Breast epithelium (tissue), 4 donors: Measurements from ENCODE around the gene SEC61G. TPM values are rescaled to one million over a fixed set of nuclear protein-coding genes. Genes with fewer than 3 reads are reported as not detected.

ENCODE experiments used
- DNase-seq, 2 donors: peaks; one replicate each; pipeline ENCODE4 v3.0.0-alpha.2; 2019; ENCODE audit warnings: low spot score in 2 of 2
- H3K27ac ChIP-seq, 2 donors: fragments of 200-600 bp; sonication (generic) in 1 of 2; one replicate each; pipeline ENCODE4 v1.5.1; 2016 to 2019; ENCODE audit warnings: mild to moderate bottlenecking in 1 of 2
- H3K27me3 ChIP-seq, 2 donors: fragments of 200-600 bp; sonication (generic) in 1 of 2; one replicate each; pipeline versions ENCODE4 v1.5.1 to v1.6.0; 2017 to 2019; ENCODE audit warnings: control low read depth in 1 of 2, mild to moderate bottlenecking in 1 of 2
- H3K36me3 ChIP-seq: fragments of 200-600 bp; one replicate; pipeline ENCODE4 v1.5.1; 2019
- H3K4me1 ChIP-seq, 2 donors: fragments of 200-600 bp; sonication (generic); one replicate each; pipeline ENCODE4 v1.5.1; 2016 to 2019; ENCODE audit warnings: control low read depth in 1 of 2
- H3K4me3 ChIP-seq, 3 donors: fragments of 200-600 bp; sonication (generic); 1 replicate in 2 of 3; 2 replicates in 1 of 3; pipeline ENCODE4 v1.5.1; 2016 to 2019; ENCODE audit warnings: mild to moderate bottlenecking in 3 of 3, moderate library complexity in 2 of 3
- H3K9me3 ChIP-seq, 2 donors: fragments of 200-600 bp; sonication (generic) in 1 of 2; one replicate each; pipeline ENCODE4 v1.5.1; 2016 to 2019; ENCODE audit warnings: control low read depth in 1 of 2
- POLR2A ChIP-seq: fragments of 450-650 bp; IDR thresholded peaks from one replicate; pipeline ENCODE4 v1.6.1; 2016; ENCODE audit warnings: antibody characterized with exemption, mild to moderate bottlenecking, moderate library complexity
- POLR2AphosphoS5 ChIP-seq, 3 donors: sonication (generic); formaldehyde crosslinking; IDR thresholded peaks; one replicate each; pipeline ENCODE4 v1.6.1; 2017; ENCODE audit warnings: antibody characterized with exemption in 3 of 3
- intact Hi-C: fragments of 100-400 bp; cut with DNase I; formaldehyde crosslinking; loops from one replicate; pipeline ENCODE4 v1.15.1; 2023; ENCODE audit warnings: low total_unique reads
- total RNA-seq, 3 donors: library from RNA; depleted of rRNA; stranded (reverse); fragments of >200 nt; gene quantifications; one replicate each; pipeline ENCODE4 v1.1.0, GENCODE V29; 2016
- TF ChIP-seq, protein P1 (sequence below), 3 donors: fragments of 450-650 bp; IDR thresholded peaks; one replicate each; pipeline ENCODE4 v1.5.1; 2016 to 2017; ENCODE audit warnings: antibody characterized with exemption in 3 of 3, mild to moderate bottlenecking in 3 of 3, moderate library complexity in 3 of 3

SEC61G gene
- total RNA-seq, 3 donors from 2014 or later: 192 to 238 (median 194) TPM

DNA sequence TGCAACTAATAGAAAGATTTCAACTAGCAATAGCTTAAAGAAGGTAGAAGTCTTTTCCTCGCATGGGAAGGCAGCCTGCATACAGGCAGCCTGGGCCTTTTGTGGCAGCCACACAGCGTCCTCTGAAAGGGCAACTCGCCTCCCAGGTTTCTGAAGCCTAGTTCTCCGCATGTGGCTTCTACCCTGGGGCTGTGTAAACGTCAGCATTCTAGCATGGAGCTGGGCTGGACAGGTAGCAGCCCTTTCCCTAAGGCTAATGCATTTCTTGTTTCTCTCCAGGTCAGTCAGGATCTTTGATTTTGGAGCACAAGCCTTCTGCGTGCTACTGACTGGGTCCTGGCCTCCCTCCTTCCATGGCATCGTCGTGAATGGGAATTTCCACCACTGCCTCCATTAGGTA, 23.8 kb upstream of the SEC61G start:
- no peak for DNase-seq
- Histone ChIP-seq H3K27ac (no peak overlapping the region), H3K4me3 (no peak overlapping the region), H3K4me1 (no peaks in the 10 kb centered on the region), H3K36me3 (no peaks in the 10 kb centered on the region), H3K9me3 (no peaks in the 10 kb centered on the region), H3K27me3 (no peaks in the 10 kb centered on the region)
- intact Hi-C loops: no loop called here
- TF ChIP-seq, protein P1, sequence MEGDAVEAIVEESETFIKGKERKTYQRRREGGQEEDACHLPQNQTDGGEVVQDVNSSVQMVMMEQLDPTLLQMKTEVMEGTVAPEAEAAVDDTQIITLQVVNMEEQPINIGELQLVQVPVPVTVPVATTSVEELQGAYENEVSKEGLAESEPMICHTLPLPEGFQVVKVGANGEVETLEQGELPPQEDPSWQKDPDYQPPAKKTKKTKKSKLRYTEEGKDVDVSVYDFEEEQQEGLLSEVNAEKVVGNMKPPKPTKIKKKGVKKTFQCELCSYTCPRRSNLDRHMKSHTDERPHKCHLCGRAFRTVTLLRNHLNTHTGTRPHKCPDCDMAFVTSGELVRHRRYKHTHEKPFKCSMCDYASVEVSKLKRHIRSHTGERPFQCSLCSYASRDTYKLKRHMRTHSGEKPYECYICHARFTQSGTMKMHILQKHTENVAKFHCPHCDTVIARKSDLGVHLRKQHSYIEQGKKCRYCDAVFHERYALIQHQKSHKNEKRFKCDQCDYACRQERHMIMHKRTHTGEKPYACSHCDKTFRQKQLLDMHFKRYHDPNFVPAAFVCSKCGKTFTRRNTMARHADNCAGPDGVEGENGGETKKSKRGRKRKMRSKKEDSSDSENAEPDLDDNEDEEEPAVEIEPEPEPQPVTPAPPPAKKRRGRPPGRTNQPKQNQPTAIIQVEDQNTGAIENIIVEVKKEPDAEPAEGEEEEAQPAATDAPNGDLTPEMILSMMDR (IDR thresholded peaks at IDR 0.05): no peak
- TF ChIP-seq POLR2AphosphoS5 (IDR thresholded peaks at IDR 0.05) (no peak), POLR2A (no peak)

DNA sequence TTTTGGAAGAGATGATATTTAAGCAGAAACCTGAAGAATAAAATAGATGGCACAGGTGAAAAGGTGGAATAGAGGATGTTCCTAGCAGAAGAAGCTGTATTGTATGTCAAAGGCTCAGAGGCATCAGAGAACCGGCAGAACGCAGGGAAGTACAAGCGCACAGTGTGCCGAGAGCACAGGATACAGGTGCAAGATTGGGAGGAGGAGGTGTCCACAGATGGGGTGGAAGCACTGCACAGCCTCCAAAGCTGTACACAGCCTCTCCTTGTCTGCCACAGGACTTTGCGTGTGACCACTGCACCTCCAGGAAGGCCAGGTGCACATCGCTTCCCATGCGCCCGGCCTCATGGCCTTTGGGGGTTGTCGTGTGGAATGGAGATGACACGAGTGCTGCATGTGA, 23.3 kb upstream of the SEC61G start:
- intact Hi-C loops: no loop called here

DNA sequence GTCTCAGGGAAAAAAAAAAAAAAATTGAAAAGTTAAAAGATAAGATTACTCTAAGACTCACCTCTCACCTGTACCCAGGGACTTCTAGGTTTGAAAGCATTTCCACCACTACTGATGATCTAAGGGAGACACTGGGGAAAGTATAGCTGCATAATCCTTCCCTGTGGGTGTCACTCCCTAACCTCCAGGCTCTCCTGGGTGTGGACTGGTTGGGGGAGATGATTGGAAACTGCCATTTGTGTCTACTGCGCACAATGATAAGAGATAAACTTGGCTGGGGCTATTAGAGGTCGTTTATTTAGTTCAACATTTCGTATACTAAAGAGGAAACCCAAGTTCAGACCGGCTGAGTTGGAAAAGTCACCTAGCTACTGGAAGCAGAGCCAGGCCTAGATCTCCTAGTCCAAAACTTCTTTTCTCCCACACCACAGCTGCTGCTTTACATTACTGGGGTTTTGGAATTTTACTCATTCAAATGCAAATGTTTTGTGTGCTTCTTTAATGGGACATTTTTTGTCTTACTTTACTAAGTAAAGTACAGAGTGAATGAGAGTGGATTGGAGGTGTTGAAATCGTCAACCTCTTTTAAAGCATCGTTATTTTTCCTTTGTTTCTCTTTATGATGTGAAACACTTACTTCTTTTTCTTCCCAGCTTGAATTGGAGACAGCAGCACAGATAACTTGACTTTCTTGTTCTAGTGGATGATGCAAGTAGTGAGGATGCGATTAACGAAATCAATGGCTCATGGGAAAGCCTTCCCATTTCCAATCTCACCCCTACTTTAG, 22.3 kb upstream of the SEC61G start:
- intact Hi-C loops: no loop called here
- H3K36me3 ChIP-seq: no peaks in the 10 kb centered on the region
- no peak for DNase-seq
- no peaks in the 10 kb centered on the region for H3K4me1 ChIP-seq
- H3K4me3 ChIP-seq: no peak overlapping the region
- H3K27ac ChIP-seq: no peak overlapping the region
- H3K9me3 ChIP-seq: no peaks in the 10 kb centered on the region
- H3K27me3 ChIP-seq: no peaks in the 10 kb centered on the region
- TF ChIP-seq, protein P1 (IDR thresholded peaks at IDR 0.05): no peak
- no peak for TF ChIP-seq POLR2AphosphoS5 (IDR thresholded peaks at IDR 0.05)
- TF ChIP-seq POLR2A: no peak

More for the DNA sequence above, 23.3 kb upstream of the SEC61G start:
- Histone ChIP-seq H3K4me3 (no peak overlapping the region), H3K36me3 (no peaks in the 10 kb centered on the region), H3K4me1 (no peaks in the 10 kb centered on the region), H3K9me3 (no peaks in the 10 kb centered on the region), H3K27ac (no peak overlapping the region), H3K27me3 (no peaks in the 10 kb centered on the region)
- no peak for DNase-seq
- TF ChIP-seq, protein P1 (IDR thresholded peaks at IDR 0.05): no peak
- TF ChIP-seq POLR2A: no peak
- TF ChIP-seq POLR2AphosphoS5 (IDR thresholded peaks at IDR 0.05): no peak

DNA sequence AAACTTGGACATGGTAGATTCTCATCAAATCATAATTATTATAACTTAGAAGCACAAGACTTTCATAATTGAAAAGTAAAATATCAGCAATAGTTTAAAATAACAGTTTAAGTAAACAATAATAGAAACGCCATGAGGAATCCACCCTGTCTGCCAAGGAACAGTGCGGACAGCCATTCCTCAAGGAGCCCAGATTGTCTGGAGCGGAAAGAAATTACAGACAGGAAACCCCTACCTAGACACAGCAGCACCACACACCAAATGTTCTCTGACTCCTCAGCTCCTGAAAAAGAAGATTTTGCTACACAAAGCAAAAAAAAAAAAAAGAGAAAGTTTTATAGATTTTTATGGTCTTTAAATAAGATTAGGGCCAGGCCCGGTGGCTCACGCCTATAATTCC, 21.5 kb upstream of the SEC61G start:
- intact Hi-C loops: no loop called here
- H3K27me3 ChIP-seq: no peaks in the 10 kb centered on the region
- TF ChIP-seq, protein P1 (IDR thresholded peaks at IDR 0.05): no peak
- TF ChIP-seq POLR2AphosphoS5 (IDR thresholded peaks at IDR 0.05) (no peak), POLR2A (no peak)
- no peak overlapping the region for H3K4me3 ChIP-seq
- no peak for DNase-seq
- no peaks in the 10 kb centered on the region for H3K9me3 ChIP-seq
- no peaks in the 10 kb centered on the region for H3K4me1 ChIP-seq
- no peak overlapping the region for H3K27ac ChIP-seq
- H3K36me3 ChIP-seq: no peaks in the 10 kb centered on the region

DNA sequence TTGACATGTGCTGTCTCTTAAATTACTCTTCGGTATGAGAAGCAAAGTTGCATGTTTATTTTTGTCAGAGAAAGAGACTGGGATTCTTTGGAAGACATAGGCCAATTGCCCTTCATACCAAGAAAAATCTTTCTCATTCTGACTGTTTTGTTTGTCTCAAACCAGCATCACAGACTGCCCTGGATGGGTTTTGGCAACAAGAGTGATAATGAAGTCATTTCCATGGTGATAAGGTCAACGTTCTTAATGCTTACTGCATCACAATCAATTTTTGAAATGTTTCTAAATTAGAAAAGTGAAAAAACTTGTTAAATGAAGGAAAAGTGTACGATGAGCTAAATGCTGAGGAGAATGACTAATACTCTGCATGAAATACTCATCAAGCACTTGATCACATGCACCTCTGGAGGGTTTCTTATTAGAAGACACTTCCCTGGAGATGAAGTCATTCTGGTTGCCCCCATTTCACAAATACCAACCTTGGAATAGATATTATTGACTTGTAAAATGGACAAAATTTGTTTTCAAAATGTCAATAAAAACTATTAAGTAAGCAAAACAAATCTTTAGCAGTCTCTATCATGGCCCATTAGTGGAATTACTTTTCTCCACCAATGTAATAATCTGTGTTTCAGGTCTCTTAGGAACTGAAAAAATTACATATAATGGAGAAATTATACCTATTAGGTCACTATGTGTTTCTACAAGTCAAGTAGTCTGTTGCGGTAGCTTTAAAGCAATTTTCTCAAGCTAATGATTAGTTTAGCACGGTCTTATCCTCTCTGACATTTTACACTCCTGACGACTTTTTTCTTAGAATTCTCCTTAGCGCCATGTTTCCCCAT, 19.9 kb upstream of the SEC61G start:
- H3K4me3 ChIP-seq: no peak overlapping the region
- intact Hi-C loops: no loop called here
- DNase-seq: no peak

More for the DNA sequence above, 19.9 kb upstream of the SEC61G start:
- Histone ChIP-seq H3K27me3 (no peaks in the 10 kb centered on the region), H3K36me3 (no peaks in the 10 kb centered on the region), H3K9me3 (no peaks in the 10 kb centered on the region), H3K27ac (no peak overlapping the region), H3K4me1 (no peaks in the 10 kb centered on the region)
- TF ChIP-seq, protein P1 (IDR thresholded peaks at IDR 0.05): no peak
- TF ChIP-seq POLR2A (no peak), POLR2AphosphoS5 (IDR thresholded peaks at IDR 0.05) (no peak)
